HepG2 (cell line): ENCODE measurements around the gene TMEM121. TPM values are rescaled to one million over a fixed set of nuclear protein-coding genes. Genes with fewer than 3 reads are reported as not detected.

ENCODE experiments used
- ARNT2 ChIP-seq: sonication (generic); formaldehyde crosslinking; IDR thresholded peaks from 2 replicates; pipeline ENCODE4 v1.8.0; 2022; ENCODE audit warnings: mild to moderate bottlenecking, low read depth, missing genetic modification reagents, moderate library complexity
- GABPA ChIP-seq, 2 experiments: IDR thresholded peaks; 2 replicates each; pipeline ENCODE4 v1.6.1; 2011 to 2016; ENCODE audit warnings: low read depth in 2 of 2, low read length in 1 of 2, missing biosample characterization in 1 of 2, missing genetic modification characterization in 1 of 2
- HMGXB3 ChIP-seq: sonication (generic); formaldehyde crosslinking; IDR thresholded peaks from 2 replicates; pipeline ENCODE4 v1.4.0; 2020; ENCODE audit warnings: missing genetic modification reagents, borderline replicate concordance
- HNRNPH1 ChIP-seq: fragments of 200-400 bp; formaldehyde crosslinking; optimal IDR thresholded peaks from 2 replicates; pipeline ENCODE3; 2017; ENCODE audit warnings: mild to moderate bottlenecking, low read depth, low read length
- HNRNPUL1 ChIP-seq: fragments of 200-400 bp; formaldehyde crosslinking; IDR thresholded peaks from 2 replicates; pipeline ENCODE4 v1.6.1; 2017; ENCODE audit warnings: low read depth, mild to moderate bottlenecking, low read length, moderate library complexity
- HOXA5 ChIP-seq: sonication (generic); formaldehyde crosslinking; IDR thresholded peaks from 2 replicates; pipeline ENCODE4 v1.4.0; 2020; ENCODE audit warnings: missing genetic modification reagents
- KLF12 ChIP-seq: sonication (generic); formaldehyde crosslinking; IDR thresholded peaks from 2 replicates; pipeline ENCODE4 v1.4.0; 2020; ENCODE audit warnings: missing genetic modification reagents, borderline replicate concordance
- MBNL3 ChIP-seq: fragments of 250-450 bp; sonication (Bioruptor Pico); conservative IDR thresholded peaks from 2 replicates; pipeline ENCODE4 v1.8.0; 2022; ENCODE audit warnings: mild to moderate bottlenecking, inconsistent platforms
- SALL2 ChIP-seq: sonication (generic); formaldehyde crosslinking; IDR thresholded peaks from 2 replicates; pipeline ENCODE4 v1.8.1; 2023; ENCODE audit warnings: mild to moderate bottlenecking, missing genetic modification reagents, inconsistent platforms
- SIN3B ChIP-seq: fragments of 150-350 bp; IDR thresholded peaks from 2 replicates; pipeline ENCODE4 v1.6.1; 2014; ENCODE audit warnings: low read length
- SUZ12 ChIP-seq: fragments of 150-350 bp; IDR thresholded peaks from 2 replicates; pipeline ENCODE4 v1.6.1; 2014; ENCODE audit warnings: low read depth, low read length
- ZBTB38 ChIP-seq: sonication (generic); formaldehyde crosslinking; IDR thresholded peaks from 2 replicates; pipeline ENCODE4 v1.5.1; 2020; ENCODE audit warnings: mild to moderate bottlenecking, missing genetic modification reagents
- ZFY ChIP-seq: sonication (generic); formaldehyde crosslinking; IDR thresholded peaks from 2 replicates; pipeline ENCODE4 v1.4.0; 2020; ENCODE audit warnings: missing genetic modification reagents
- ZMYM4 ChIP-seq: sonication (generic); formaldehyde crosslinking; IDR thresholded peaks from 2 replicates; pipeline ENCODE4 v1.8.1; 2023; ENCODE audit warnings: mild to moderate bottlenecking, missing genetic modification reagents
- ZNF329 ChIP-seq: sonication (generic); formaldehyde crosslinking; IDR thresholded peaks from 2 replicates; pipeline ENCODE4 v1.9.0; 2021; ENCODE audit warnings: low read depth, mild to moderate bottlenecking, missing genetic modification reagents
- ZNF337 ChIP-seq: sonication (generic); formaldehyde crosslinking; IDR thresholded peaks from 2 replicates; pipeline ENCODE4 v1.5.1; 2020; ENCODE audit warnings: missing genetic modification reagents, low read depth, mild to moderate bottlenecking, borderline replicate concordance
- ZNF33B ChIP-seq: sonication (generic); formaldehyde crosslinking; IDR thresholded peaks from 2 replicates; pipeline ENCODE4 v1.5.1; 2020; ENCODE audit warnings: mild to moderate bottlenecking, missing genetic modification reagents
- ZNF550 ChIP-seq: sonication (generic); formaldehyde crosslinking; IDR thresholded peaks from 2 replicates; pipeline ENCODE4 v1.4.0; 2020; ENCODE audit warnings: mild to moderate bottlenecking, missing genetic modification reagents, borderline replicate concordance
- ZNF563 ChIP-seq: sonication (generic); formaldehyde crosslinking; IDR thresholded peaks from 2 replicates; pipeline ENCODE4 v1.8.0; 2022; ENCODE audit warnings: mild to moderate bottlenecking, moderate library complexity, missing genetic modification reagents
- ZNF788 ChIP-seq: sonication (generic); formaldehyde crosslinking; IDR thresholded peaks from 2 replicates; pipeline ENCODE4 v1.5.0; 2020; ENCODE audit warnings: mild to moderate bottlenecking, missing genetic modification reagents, borderline replicate concordance
- ZSCAN25 ChIP-seq: sonication (generic); formaldehyde crosslinking; IDR thresholded peaks from 2 replicates; pipeline ENCODE4 v1.8.0; 2022; ENCODE audit warnings: mild to moderate bottlenecking, missing genetic modification reagents
- polyA plus RNA-seq, 8 experiments: library from polyadenylated mRNA; depleted of rRNA in 3 of 8; stranded (reverse) in 7 of 8; unstranded in 1 of 8; fragments of >200 nt; fragmentation: Illumina TruSeq in 4 of 8; extraction: Trizol in 4 of 8; gene quantifications; 2 replicates each; pipeline versions ENCODE4 v1.2.1 to v1.2.3, GENCODE V29; 2011 to 2016; ENCODE audit warnings: low read depth in 4 of 8, missing spikeins in 1 of 8, mixed read lengths in 1 of 8; ENCODE audit not compliant: insufficient read depth in 1 of 8
- total RNA-seq, 5 experiments: library from RNA; depleted of rRNA; stranded (reverse); fragments of >200 nt; fragmentation: Illumina TruSeq; extraction: Trizol; gene quantifications; 2 replicates each; pipeline ENCODE4 v1.2.3, GENCODE V29; 2016; ENCODE audit warnings: low read depth in 1 of 5
- TF ChIP-seq, protein P1 (sequence below): sonication (generic); formaldehyde crosslinking; IDR thresholded peaks from 2 replicates; pipeline ENCODE4 v1.5.1; 2020; ENCODE audit warnings: mild to moderate bottlenecking, missing genetic modification reagents, borderline replicate concordance

TMEM121 gene
- total and polyA plus RNA-seq, 2 of the 13 experiments (the other 11 are each of a cell fraction or from before 2014, with no cell fraction given) = 6.6 to 19.0 TPM

DNA sequence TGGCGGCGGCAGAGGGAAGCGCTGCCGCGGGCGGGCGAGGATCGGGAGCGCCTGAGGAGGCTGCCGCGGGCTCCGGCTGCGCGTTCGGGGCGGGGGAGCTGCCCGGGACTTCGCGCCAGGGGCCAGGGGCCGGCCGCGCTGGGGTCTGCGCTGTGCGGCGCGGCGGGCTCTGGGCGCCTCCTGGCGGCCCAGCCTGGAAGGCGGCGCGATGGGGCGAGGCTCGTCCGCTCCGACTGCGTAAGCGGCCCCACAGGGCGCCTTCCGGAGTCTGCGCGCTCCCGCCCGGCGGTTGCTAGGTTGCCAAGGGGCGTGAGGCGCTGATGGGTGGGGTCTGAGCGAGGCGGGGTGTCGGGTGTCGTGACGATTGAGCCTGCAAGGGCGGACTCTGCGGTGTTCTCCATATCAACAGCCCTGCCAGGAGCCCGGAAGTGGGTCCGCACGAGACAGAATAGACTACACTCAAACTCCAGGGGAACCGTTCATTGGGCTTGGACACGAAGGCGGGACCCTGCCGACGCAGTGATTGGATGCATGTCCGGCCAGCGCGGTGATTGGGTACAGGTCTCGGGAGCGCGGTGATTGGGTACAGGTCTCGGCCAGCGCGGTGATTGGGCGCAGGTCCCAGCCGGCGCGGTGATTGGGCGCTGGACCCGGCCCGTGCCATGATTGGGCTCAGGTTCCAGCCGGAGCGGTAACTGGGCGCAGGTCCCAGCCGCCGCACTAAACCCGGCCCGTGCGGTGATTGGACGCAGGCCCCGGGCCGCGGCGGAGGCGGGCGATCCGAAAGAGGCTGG lies 35.6 kb upstream of the TMEM121 start, which contains the start of gene TEDC1 (continued):
- TF ChIP-seq HMGXB3 (no peak), ZNF33B (peak; percentile 19; the same call in 1 of the 2 replicates), SIN3B (0 out of 2 replicates have a peak, but pooled peaks have one; percentile 91), GABPA (IDR thresholded peaks at IDR 0.05; ENCODE audit: low read depth, low read length) (no peak), GABPA (CRISPR knock-in tag; IDR thresholded peaks at IDR 0.05; ENCODE audit: low read depth) (peak; percentile 96), MBNL3 (CRISPR knock-in tag) (no peak), KLF12 (peak; percentile 76; the same call in 1 of the 2 replicates), HNRNPH1 (peak; percentile 36), HNRNPUL1 (peak; percentile 0; the same call in 1 of the 2 replicates), ARNT2 (peak; percentile 87), ZSCAN25 (CRISPR knock-in tag) (peak; percentile 64; the same call in 1 of the 2 replicates), SALL2 (peak; percentile 77; the same call in 1 of the 2 replicates), ZNF337 (CRISPR knock-in tag) (no peak), ZNF788 (CRISPR knock-in tag) (peak; percentile 82; the same call in 1 of the 2 replicates), HOXA5 (CRISPR knock-in tag) (0 out of 2 replicates have a peak, but pooled peaks have one; percentile 32), ZNF329 (peak; percentile 57; the same call in 1 of the 2 replicates), SUZ12 (no peak), ZNF563 (0 out of 2 replicates have a peak, but pooled peaks have one; percentile 13), ZNF550 (CRISPR knock-in tag) (no peak), ZBTB38 (peak; percentile 69; the same call in 1 of the 2 replicates), ZFY (CRISPR knock-in tag) (peak; percentile 73), ZMYM4 (CRISPR knock-in tag) (peak; percentile 87; the same call in 1 of the 2 replicates)
- TF ChIP-seq, protein P1, sequence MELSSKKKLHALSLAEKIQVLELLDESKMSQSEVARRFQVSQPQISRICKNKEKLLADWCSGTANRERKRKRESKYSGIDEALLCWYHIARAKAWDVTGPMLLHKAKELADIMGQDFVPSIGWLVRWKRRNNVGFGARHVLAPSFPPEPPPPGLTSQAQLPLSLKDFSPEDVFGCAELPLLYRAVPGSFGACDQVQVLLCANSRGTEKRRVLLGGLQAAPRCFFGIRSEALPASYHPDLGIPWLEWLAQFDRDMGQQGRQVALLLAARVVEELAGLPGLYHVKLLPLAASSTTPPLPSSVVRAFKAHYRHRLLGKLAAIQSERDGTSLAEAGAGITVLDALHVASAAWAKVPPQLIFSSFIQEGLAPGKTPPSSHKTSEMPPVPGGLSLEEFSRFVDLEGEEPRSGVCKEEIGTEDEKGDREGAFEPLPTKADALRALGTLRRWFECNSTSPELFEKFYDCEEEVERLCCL (CRISPR knock-in tag) = peak; percentile 71; the same call in 1 of the 2 replicates
